ENCODE measurements around the gene CDCA3. TPM values are rescaled to one million over a fixed set of nuclear protein-coding genes. Genes with fewer than 3 reads are reported as not detected.
A peak's percentile ranks its signal among the peaks of the same experiment; 100 is the strongest.
"Not testable (repeated sequence)": the region's sequence is repeated elsewhere in the genome, so short reads cannot be mapped to it uniquely, and the experiment has no call there.

Gene CDCA3
- total RNA-seq, 4 donors from 2014 or later, result 2.0 to 7.1 (median 2.9) TPM

GRCh38 chr12:6872073-6873048, 21.3 kb upstream of the CDCA3 start:
- TF ChIP-seq CTCF (IDR thresholded peaks at IDR 0.05) (no peak), POLR2A (IDR thresholded peaks at IDR 0.05) (no peak)
- intact Hi-C loops (cut with DNase I; ENCODE audit: low total_unique reads), result loop anchor here (10.0 kb wide), 1 partner anchor 92 kb away; no protein-coding TSS in a partner anchor
- WGBS, 2 donors, result 1 to 2% methylated on average over 17 to 29 of the region's 40 CpGs
- peak; percentile 76 to 96 for DNase-seq (ENCODE audit: low spot score in 2 of 2)
- H3K4me3 ChIP-seq (ENCODE audit: low read depth, poor library complexity, severe bottlenecking), result peak overlapping the region; percentile 56

GRCh38 chr12:6871052-6871957, 20.2 kb upstream of the CDCA3 start:
- TF ChIP-seq POLR2A (IDR thresholded peaks at IDR 0.05) (no peak), CTCF (IDR thresholded peaks at IDR 0.05) (no peak)
- intact Hi-C loops (cut with DNase I; ENCODE audit: low total_unique reads), result loop anchor here (10.0 kb wide), 1 partner anchor 93 kb away; no protein-coding TSS in a partner anchor
- H3K4me3 ChIP-seq (ENCODE audit: low read depth, poor library complexity, severe bottlenecking), result no peak overlapping the region
- 58 to 65% methylated on average over 11 to 12 of the region's 12 CpGs for WGBS, 2 donors
- DNase-seq (ENCODE audit: low spot score in 2 of 2), result no peak

DNA sequence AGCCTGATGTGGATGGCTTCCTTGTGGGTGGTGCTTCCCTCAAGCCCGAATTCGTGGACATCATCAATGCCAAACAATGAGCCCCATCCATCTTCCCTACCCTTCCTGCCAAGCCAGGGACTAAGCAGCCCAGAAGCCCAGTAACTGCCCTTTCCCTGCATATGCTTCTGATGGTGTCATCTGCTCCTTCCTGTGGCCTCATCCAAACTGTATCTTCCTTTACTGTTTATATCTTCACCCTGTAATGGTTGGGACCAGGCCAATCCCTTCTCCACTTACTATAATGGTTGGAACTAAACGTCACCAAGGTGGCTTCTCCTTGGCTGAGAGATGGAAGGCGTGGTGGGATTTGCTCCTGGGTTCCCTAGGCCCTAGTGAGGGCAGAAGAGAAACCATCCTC, 19.2 kb upstream of the CDCA3 start:
- not testable (repeated sequence) for H3K4me3 ChIP-seq (ENCODE audit: low read depth, poor library complexity, severe bottlenecking); DNase-seq (ENCODE audit: low spot score in 2 of 2)
- intact Hi-C loops (cut with DNase I; ENCODE audit: low total_unique reads), result loop anchor here (10.0 kb wide), 1 partner anchor 94 kb away; no protein-coding TSS in a partner anchor
- WGBS, 2 donors, result 52 to 53% methylated on average over 4 of the region's 4 CpGs

GRCh38 chr12:6869049-6870021, 18.2 kb upstream of the CDCA3 start:
- no peak overlapping the region for H3K4me3 ChIP-seq (ENCODE audit: low read depth, poor library complexity, severe bottlenecking)
- peak; percentile 81 to 95 for DNase-seq (ENCODE audit: low spot score in 2 of 2)
- WGBS, 2 donors, result 32 to 33% methylated on average over 12 of the region's 12 CpGs
- TF ChIP-seq CTCF (IDR thresholded peaks at IDR 0.05), result peak in 1 of 3 donors; percentile 82
- no peak for TF ChIP-seq POLR2A (IDR thresholded peaks at IDR 0.05)
- intact Hi-C loops (cut with DNase I; ENCODE audit: low total_unique reads), result loop anchor here (10.0 kb wide), 1 partner anchor 95 kb away; no protein-coding TSS in a partner anchor

DNA sequence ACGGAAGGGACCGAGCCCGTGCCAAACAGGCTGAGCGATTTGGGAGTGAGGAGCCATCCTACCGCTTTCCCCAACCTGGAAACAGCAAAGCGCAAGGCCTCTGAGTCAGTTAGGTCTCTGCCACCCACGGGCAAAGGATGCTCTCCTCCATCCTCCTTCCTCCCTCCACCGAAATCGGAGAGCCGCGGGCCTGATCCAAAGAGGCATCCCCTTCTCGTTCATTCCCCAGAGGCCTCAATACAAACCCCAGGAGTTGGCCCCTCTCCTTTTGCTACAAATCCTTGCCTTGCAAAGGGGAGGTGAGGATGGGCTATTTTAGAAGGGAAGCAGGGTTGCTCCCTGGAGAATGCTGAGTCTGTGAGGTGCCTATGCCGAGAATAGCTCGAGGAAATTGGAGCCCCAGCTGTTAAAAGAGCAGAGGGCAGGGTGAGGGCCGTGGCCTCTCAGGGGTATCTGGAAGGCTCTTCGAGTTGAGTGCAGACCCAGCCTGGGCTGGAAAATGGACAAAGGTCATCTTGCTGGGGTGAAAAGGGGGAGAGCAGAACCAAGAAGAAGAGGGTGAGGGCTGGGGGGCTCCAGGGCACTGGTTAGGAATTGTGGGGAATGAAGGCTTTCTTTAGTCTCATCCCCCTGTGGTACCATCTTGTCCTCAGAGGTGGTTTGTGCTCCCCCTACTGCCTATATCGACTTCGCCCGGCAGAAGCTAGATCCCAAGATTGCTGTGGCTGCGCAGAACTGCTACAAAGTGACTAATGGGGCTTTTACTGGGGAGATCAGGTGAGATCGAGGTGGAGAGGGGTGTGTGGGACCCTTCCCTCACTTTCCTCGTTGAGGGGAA, 17.3 kb upstream of the CDCA3 start:
- intact Hi-C loops (cut with DNase I; ENCODE audit: low total_unique reads), result no loop called here
- WGBS, 2 donors, result 9 to 13% methylated on average over 22 of the region's 22 CpGs
- TF ChIP-seq POLR2A (IDR thresholded peaks at IDR 0.05) (no peak), CTCF (IDR thresholded peaks at IDR 0.05) (no peak)

More for the DNA sequence above, 17.3 kb upstream of the CDCA3 start:
- DNase-seq (ENCODE audit: low spot score in 2 of 2), result no peak
- H3K4me3 ChIP-seq (ENCODE audit: low read depth, poor library complexity, severe bottlenecking), result peak overlapping the region; percentile 72

Data from lower leg skin (tissue), 4 donors.